Measurements from ENCODE around the gene VOPP1. TPM values are rescaled to one million over a fixed set of nuclear protein-coding genes. Genes with fewer than 3 reads are reported as not detected.

Gene VOPP1
- total RNA-seq, 2 donors from 2014 or later, result 70.3 to 73.4 TPM

GRCh38 chr7:55556031-55556430 is 16.3 kb downstream of the VOPP1 start:
- Histone ChIP-seq H3K9ac (ENCODE audit: low read depth in 2 of 2, low read length in 2 of 2) (no peak overlapping the region), H3K4me3 (no peak overlapping the region), H3K9me3 (no peaks in the 10 kb centered on the region), H3K27me3 (no peaks in the 10 kb centered on the region), H3K27ac (no peak overlapping the region), H3K36me3 (no peaks in the 10 kb centered on the region), H3K4me1 (peaks cover 36% of the 10 kb centered on the region)
- TF ChIP-seq CTCF (IDR thresholded peaks at IDR 0.05), result no peak
- intact Hi-C loops (cut with DNase I), result no loop called here
- peak; percentile 16 for DNase-seq

- intact Hi-C loops (cut with DNase I), result no loop called here
- no peak for TF ChIP-seq CTCF (IDR thresholded peaks at IDR 0.05)
- DNase-seq, result peak; percentile 11
- peaks cover 39% of the 10 kb centered on the region for H3K4me1 ChIP-seq
- no peak overlapping the region for H3K27ac ChIP-seq
- H3K27me3 ChIP-seq, result no peaks in the 10 kb centered on the region
- no peaks in the 10 kb centered on the region for H3K9me3 ChIP-seq
- H3K9ac ChIP-seq (ENCODE audit: low read depth in 2 of 2, low read length in 2 of 2), result no peak overlapping the region
- no peak overlapping the region for H3K4me3 ChIP-seq
- H3K36me3 ChIP-seq, result no peaks in the 10 kb centered on the region
Measured at GRCh38 chr7:55555160-55555559, 17.1 kb downstream of the VOPP1 start.

- DNase-seq, result no peak
- H3K4me1 ChIP-seq, result peaks cover 44% of the 10 kb centered on the region
- no peak for TF ChIP-seq CTCF (IDR thresholded peaks at IDR 0.05)
- no peak overlapping the region for H3K27ac ChIP-seq
- no peaks in the 10 kb centered on the region for H3K36me3 ChIP-seq
- no peak overlapping the region for H3K4me3 ChIP-seq
- intact Hi-C loops (cut with DNase I), result no loop called here
- no peaks in the 10 kb centered on the region for H3K9me3 ChIP-seq
- H3K27me3 ChIP-seq, result no peaks in the 10 kb centered on the region
- H3K9ac ChIP-seq (ENCODE audit: low read depth in 2 of 2, low read length in 2 of 2), result no peak overlapping the region
Measured at GRCh38 chr7:55554038-55554437, 18.3 kb downstream of the VOPP1 start.

GRCh38 chr7:55553024-55553345 is 19.3 kb downstream of the VOPP1 start:
- H3K27me3 ChIP-seq, result no peaks in the 10 kb centered on the region
- H3K27ac ChIP-seq, result peak overlapping the region; percentile 67
- no peaks in the 10 kb centered on the region for H3K36me3 ChIP-seq
- peaks cover 52% of the 10 kb centered on the region for H3K4me1 ChIP-seq
- TF ChIP-seq CTCF (IDR thresholded peaks at IDR 0.05), result no peak
- H3K9ac ChIP-seq (ENCODE audit: low read depth in 2 of 2, low read length in 2 of 2), result peak overlapping the region in 1 of 2 donors; percentile 38
- H3K9me3 ChIP-seq, result no peaks in the 10 kb centered on the region
- no peak overlapping the region for H3K4me3 ChIP-seq
- no peak for DNase-seq
- intact Hi-C loops (cut with DNase I), result no loop called here

- Histone ChIP-seq H3K9ac (ENCODE audit: low read depth in 2 of 2, low read length in 2 of 2) (peak overlapping the region in 1 of 2 donors; percentile 38), H3K4me1 (peaks cover 52% of the 10 kb centered on the region), H3K27ac (peak overlapping the region; percentile 67), H3K36me3 (no peaks in the 10 kb centered on the region), H3K9me3 (no peaks in the 10 kb centered on the region), H3K4me3 (no peak overlapping the region), H3K27me3 (no peaks in the 10 kb centered on the region)
- peak; percentile 68 for DNase-seq
- intact Hi-C loops (cut with DNase I), result no loop called here
- no peak for TF ChIP-seq CTCF (IDR thresholded peaks at IDR 0.05)
Measured at GRCh38 chr7:55552320-55553023, 19.8 kb downstream of the VOPP1 start.
